ENCODE results near the gene SYT5. TPM values are rescaled to one million over a fixed set of nuclear protein-coding genes. Genes with fewer than 3 reads are reported as not detected.

SYT5 gene
- total and polyA plus RNA-seq, 10 of the 15 experiments (the other 5 are each of a cell fraction or from before 2014, with no cell fraction given), result 0.04 to 0.79 (median 0.26) TPM; not detected in 7

DNA sequence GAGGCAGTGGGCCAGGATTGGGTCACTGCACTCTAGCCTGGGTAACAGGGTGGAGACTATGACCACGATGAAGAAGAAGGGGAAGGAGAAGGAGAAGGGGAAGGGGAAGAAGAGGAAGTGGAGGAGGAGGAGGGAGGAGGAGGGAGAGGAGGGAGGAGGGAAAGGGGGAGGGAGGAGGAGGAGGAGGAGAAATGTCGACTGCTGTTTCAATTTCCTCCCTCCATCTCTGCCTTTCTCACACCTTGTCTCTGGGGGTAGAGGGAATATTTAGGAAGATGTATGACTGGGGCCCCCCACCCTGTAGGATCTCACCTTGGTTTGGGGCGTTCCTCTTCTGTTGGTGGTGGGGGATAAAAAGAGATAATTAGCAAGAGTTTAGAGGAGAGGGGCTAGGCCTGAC, 34.9 kb downstream of the SYT5 start:
- ChIA-PET SMC1A (ENCODE audit: uncharacterized antibody, unreplicated experiment) (no interaction called here), RAD21 (ENCODE audit: unreplicated experiment) (interaction anchor here (0.6 to 1.3 kb wide), 2 partner anchors 15 to 487 kb away, joined by 3 read pairs; no protein-coding TSS in a partner anchor), POLR2A (interaction anchor here (0.7 kb wide), 1 partner anchor 82 kb away, joined by 4 read pairs; the partner anchor contains the start of gene RDH13), CTCF (no interaction called here)
- H3K36me3 ChIP-seq (ENCODE audit: control insufficient read depth in 2 of 2, insufficient read depth in 2 of 2, low read length in 1 of 2), result no peaks in the 10 kb centered on the region
- in situ Hi-C loops (cut with MboI) (no loop called here), intact Hi-C loops (cut with micrococcal nuclease; ENCODE audit: unreplicated experiment) (no loop called here)
- H3K4me1 ChIP-seq (ENCODE audit: control insufficient read depth, insufficient read depth, low read length), result no peaks in the 10 kb centered on the region
- no peak overlapping the region for H3K4me2 ChIP-seq (ENCODE audit: control insufficient read depth, insufficient read depth)
- no TSS peak for BruUV-seq (replicated peaks)
- no peak for FAIRE-seq
- no peaks in the 10 kb centered on the region for H3K9me3 ChIP-seq (replicated peaks; ENCODE audit: control insufficient read depth, insufficient read depth, low read length)
- 0% methylated on average over 2 of the region's 3 CpGs for WGBS (ENCODE audit: insufficient coverage, insufficient replicate concordance, low lambda C conversion rate, missing lambda C conversion rate)
- no peak overlapping the region for H3K4me3 ChIP-seq
- DNase-seq (ENCODE audit: low read depth, low spot score), result no peak
- H3K9ac ChIP-seq (ENCODE audit: control insufficient read depth, insufficient read depth, low read length), result no peak overlapping the region
- no peak overlapping the region for H3K27ac ChIP-seq (ENCODE audit: control insufficient read depth, insufficient read depth)
- no peak overlapping the region for H2AFZ ChIP-seq (ENCODE audit: control insufficient read depth, low read depth, low read length)
- no peak for ATAC-seq
- no peaks in the 10 kb centered on the region; a peak in 2 of 4 replicates for H3K27me3 ChIP-seq (replicated peaks in 1 of 2; ENCODE audit: control insufficient read depth in 2 of 2, insufficient read depth in 2 of 2, low read length in 1 of 2)
- no peaks in the 10 kb centered on the region for H4K20me1 ChIP-seq (ENCODE audit: control insufficient read depth, insufficient read depth)
- no peaks in the 10 kb centered on the region for H3K79me2 ChIP-seq (ENCODE audit: control insufficient read depth, insufficient read depth, low read length)
- TF ChIP-seq USF2 (IDR thresholded peaks at IDR 0.05; ENCODE audit: borderline replicate concordance, low read depth, low read length) (no peak), HSF1 (IDR thresholded peaks at IDR 0.05; ENCODE audit: low read depth, low read length) (no peak), HDAC6 (IDR thresholded peaks at IDR 0.05; ENCODE audit: unreplicated experiment) (no peak), RAD51 (IDR thresholded peaks at IDR 0.05) (no peak), NRF1 (conservative IDR thresholded peaks at IDR 0.05; ENCODE audit: low read depth, low read length) (no peak), HDAC2 (IDR thresholded peaks at IDR 0.05) (no peak), RUNX3 (IDR thresholded peaks at IDR 0.05; ENCODE audit: low read length) (no peak), ZNF24 (IDR thresholded peaks at IDR 0.05) (no peak), SMC3 (IDR thresholded peaks at IDR 0.05; ENCODE audit: borderline replicate concordance, low read length) (no peak), RCOR1 (conservative IDR thresholded peaks at IDR 0.05; ENCODE audit: low read depth, low read length) (no peak), NFYA (IDR thresholded peaks at IDR 0.05; ENCODE audit: borderline replicate concordance, low read depth, low read length) (no peak)
- TF ChIP-seq, protein P1, sequence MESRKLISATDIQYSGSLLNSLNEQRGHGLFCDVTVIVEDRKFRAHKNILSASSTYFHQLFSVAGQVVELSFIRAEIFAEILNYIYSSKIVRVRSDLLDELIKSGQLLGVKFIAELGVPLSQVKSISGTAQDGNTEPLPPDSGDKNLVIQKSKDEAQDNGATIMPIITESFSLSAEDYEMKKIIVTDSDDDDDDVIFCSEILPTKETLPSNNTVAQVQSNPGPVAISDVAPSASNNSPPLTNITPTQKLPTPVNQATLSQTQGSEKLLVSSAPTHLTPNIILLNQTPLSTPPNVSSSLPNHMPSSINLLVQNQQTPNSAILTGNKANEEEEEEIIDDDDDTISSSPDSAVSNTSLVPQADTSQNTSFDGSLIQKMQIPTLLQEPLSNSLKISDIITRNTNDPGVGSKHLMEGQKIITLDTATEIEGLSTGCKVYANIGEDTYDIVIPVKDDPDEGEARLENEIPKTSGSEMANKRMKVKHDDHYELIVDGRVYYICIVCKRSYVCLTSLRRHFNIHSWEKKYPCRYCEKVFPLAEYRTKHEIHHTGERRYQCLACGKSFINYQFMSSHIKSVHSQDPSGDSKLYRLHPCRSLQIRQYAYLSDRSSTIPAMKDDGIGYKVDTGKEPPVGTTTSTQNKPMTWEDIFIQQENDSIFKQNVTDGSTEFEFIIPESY (IDR thresholded peaks at IDR 0.05), result no peak
- TF ChIP-seq, protein P2, sequence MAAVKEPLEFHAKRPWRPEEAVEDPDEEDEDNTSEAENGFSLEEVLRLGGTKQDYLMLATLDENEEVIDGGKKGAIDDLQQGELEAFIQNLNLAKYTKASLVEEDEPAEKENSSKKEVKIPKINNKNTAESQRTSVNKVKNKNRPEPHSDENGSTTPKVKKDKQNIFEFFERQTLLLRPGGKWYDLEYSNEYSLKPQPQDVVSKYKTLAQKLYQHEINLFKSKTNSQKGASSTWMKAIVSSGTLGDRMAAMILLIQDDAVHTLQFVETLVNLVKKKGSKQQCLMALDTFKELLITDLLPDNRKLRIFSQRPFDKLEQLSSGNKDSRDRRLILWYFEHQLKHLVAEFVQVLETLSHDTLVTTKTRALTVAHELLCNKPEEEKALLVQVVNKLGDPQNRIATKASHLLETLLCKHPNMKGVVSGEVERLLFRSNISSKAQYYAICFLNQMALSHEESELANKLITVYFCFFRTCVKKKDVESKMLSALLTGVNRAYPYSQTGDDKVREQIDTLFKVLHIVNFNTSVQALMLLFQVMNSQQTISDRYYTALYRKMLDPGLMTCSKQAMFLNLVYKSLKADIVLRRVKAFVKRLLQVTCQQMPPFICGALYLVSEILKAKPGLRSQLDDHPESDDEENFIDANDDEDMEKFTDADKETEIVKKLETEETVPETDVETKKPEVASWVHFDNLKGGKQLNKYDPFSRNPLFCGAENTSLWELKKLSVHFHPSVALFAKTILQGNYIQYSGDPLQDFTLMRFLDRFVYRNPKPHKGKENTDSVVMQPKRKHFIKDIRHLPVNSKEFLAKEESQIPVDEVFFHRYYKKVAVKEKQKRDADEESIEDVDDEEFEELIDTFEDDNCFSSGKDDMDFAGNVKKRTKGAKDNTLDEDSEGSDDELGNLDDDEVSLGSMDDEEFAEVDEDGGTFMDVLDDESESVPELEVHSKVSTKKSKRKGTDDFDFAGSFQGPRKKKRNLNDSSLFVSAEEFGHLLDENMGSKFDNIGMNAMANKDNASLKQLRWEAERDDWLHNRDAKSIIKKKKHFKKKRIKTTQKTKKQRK (IDR thresholded peaks at IDR 0.05; ENCODE audit: low read depth, low read length), result no peak
- TF ChIP-seq, protein P3, sequence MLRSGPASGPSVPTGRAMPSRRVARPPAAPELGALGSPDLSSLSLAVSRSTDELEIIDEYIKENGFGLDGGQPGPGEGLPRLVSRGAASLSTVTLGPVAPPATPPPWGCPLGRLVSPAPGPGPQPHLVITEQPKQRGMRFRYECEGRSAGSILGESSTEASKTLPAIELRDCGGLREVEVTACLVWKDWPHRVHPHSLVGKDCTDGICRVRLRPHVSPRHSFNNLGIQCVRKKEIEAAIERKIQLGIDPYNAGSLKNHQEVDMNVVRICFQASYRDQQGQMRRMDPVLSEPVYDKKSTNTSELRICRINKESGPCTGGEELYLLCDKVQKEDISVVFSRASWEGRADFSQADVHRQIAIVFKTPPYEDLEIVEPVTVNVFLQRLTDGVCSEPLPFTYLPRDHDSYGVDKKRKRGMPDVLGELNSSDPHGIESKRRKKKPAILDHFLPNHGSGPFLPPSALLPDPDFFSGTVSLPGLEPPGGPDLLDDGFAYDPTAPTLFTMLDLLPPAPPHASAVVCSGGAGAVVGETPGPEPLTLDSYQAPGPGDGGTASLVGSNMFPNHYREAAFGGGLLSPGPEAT (IDR thresholded peaks at IDR 0.05; ENCODE audit: low read depth), result no peak
